Activated T-helper 1 cell treated with Interleukin-2 at 50 U/mL for 16 hours (primary cell): Measurements from ENCODE around the gene CXCL9.
"Not testable (repeated sequence)": the region's sequence is repeated elsewhere in the genome, so short reads cannot be mapped to it uniquely, and the experiment has no call there.

Experiments
- DNase-seq: peaks from one replicate; pipeline ENCODE4 v3.0.0-alpha.2; 2020; ENCODE audit warnings: low read depth

CXCL9 gene

DNA sequence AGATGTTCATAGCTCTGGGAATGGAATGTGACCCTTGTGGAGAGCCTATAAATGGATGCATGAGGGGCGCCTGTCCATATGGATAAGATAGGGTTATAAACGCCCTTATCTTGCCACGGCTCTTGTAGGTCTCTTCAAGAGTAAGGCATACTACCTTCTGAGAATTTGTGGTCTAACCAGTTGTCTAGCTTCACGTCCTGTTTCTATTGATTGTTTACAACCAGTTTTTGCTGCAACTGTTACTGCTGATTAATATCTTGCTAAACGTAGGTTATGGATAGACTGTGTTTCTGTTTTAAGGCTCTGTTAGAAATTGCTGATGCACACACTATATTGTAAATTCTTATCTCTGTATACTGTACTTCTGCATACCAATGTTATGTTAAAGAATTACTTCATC, 52.5 kb downstream of the CXCL9 start:
- not testable (repeated sequence) for DNase-seq

DNA sequence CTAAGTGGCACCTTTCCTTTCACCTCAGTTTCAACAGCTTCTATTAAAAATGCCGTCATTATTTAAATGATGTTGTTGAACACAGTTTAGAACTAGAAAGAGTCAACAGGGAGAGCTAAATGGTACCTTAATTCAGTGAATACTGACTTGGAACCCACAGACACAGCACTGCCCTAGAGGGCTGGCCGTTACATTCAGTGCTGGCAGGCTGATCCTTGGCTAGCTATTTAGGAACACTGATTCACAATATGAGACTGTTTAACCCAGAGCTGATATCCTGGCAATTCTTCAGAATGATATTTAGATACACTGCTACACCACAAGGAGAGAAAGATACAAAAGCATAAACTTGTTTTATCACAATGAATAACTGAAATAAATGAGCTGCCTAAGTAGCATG, 53.8 kb downstream of the CXCL9 start:
- DNase-seq: no peak
